ENCODE data around the gene NUPR1. TPM values are rescaled to one million over a fixed set of nuclear protein-coding genes. Genes with fewer than 3 reads are reported as not detected.
"Not testable (repeated sequence)": the region's sequence is repeated elsewhere in the genome, so short reads cannot be mapped to it uniquely, and the experiment has no call there.

The NUPR1 gene
- total RNA-seq, 2 experiments from 2014 or later, result not detected

DNA sequence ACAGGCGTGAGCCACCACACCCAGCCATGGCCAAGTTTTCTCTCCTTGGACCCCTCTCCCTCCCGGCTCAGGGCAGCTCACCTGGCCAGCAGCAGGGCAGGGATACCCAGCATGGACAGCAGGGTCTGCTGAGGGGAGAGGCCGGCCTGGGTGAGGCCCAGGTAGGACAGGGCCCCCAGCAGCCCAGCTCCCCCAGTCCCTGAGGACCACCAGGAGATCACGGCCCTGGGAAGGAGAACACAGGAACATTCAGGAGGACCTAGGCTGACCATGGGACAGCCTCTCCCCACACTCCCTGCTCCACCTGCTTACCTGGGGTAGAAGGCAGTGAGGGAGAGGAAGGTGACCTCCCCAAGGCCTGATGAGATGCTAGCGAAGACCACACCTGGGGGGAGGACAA lies 52.5 kb downstream of the NUPR1 start:
- no peak overlapping the region for H3K4me2 ChIP-seq (ENCODE audit: low read length)
- H3K79me2 ChIP-seq (ENCODE audit: insufficient read depth, low read depth, low read length), result peaks cover 7% of the 10 kb centered on the region; the same call in 1 of the 2 replicates
- no TSS peak for BruUV-seq (replicated peaks)
- H3K9me3 ChIP-seq (ENCODE audit: low read length), result no peaks in the 10 kb centered on the region
- no peaks in the 10 kb centered on the region for H3K9me2 ChIP-seq (ENCODE audit: insufficient read depth, low read length)
- no peaks in the 10 kb centered on the region for H4K20me1 ChIP-seq (ENCODE audit: insufficient read depth, low read length)
- TF ChIP-seq, protein P1, sequence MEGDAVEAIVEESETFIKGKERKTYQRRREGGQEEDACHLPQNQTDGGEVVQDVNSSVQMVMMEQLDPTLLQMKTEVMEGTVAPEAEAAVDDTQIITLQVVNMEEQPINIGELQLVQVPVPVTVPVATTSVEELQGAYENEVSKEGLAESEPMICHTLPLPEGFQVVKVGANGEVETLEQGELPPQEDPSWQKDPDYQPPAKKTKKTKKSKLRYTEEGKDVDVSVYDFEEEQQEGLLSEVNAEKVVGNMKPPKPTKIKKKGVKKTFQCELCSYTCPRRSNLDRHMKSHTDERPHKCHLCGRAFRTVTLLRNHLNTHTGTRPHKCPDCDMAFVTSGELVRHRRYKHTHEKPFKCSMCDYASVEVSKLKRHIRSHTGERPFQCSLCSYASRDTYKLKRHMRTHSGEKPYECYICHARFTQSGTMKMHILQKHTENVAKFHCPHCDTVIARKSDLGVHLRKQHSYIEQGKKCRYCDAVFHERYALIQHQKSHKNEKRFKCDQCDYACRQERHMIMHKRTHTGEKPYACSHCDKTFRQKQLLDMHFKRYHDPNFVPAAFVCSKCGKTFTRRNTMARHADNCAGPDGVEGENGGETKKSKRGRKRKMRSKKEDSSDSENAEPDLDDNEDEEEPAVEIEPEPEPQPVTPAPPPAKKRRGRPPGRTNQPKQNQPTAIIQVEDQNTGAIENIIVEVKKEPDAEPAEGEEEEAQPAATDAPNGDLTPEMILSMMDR (conservative IDR thresholded peaks at IDR 0.05; ENCODE audit: low read length), result no peak
- TF ChIP-seq EZH2phosphoT487 (IDR thresholded peaks at IDR 0.05; ENCODE audit: borderline replicate concordance, low read depth, low read length), result no peak
- ChIA-PET CTCF (ENCODE audit: unreplicated experiment) (no interaction called here), POLR2A (no interaction called here)
- H3K36me3 ChIP-seq (ENCODE audit: insufficient read depth, low read length), result peaks cover 37% of the 10 kb centered on the region
- DNase-seq (ENCODE audit: low spot score), result no peak
- H2AFZ ChIP-seq (ENCODE audit: low read length), result no peak overlapping the region
- intact Hi-C loops (cut with micrococcal nuclease; ENCODE audit: unreplicated experiment), result no loop called here
- no peak overlapping the region for H3K27ac ChIP-seq (ENCODE audit: low read depth, low read length, poor library complexity, severe bottlenecking)
- no peak overlapping the region for H3K4me3 ChIP-seq (ENCODE audit: low read depth, low read length, poor library complexity, severe bottlenecking)
- H3K4me1 ChIP-seq (ENCODE audit: insufficient read depth, low read length, poor library complexity, severe bottlenecking), result peaks cover 3% of the 10 kb centered on the region

DNA sequence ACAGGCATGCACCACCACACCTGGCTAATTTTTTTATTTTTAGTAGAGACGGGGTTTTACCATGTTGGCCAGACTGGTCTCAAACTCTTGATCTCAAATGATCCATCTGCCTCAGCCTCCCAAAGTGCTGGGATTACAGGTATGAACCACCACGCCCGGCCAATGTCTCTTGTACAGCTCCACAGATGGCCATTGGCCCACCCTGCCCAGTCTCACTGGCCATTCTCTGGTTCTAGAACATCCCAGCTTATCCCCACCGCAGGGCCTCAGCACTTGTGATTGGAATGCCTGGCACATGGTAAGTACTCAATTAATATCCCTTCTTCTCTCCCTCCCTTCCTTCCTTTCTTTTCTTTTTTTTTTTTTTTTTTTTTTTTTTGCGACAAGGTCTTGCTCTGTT lies 55.4 kb downstream of the NUPR1 start:
- H3K9me3 ChIP-seq (ENCODE audit: low read length); H3K9me2 ChIP-seq (ENCODE audit: insufficient read depth, low read length); H3K27ac ChIP-seq (ENCODE audit: low read depth, low read length, poor library complexity, severe bottlenecking); CTCF ChIA-PET (ENCODE audit: unreplicated experiment); DNase-seq (ENCODE audit: low spot score); H4K20me1 ChIP-seq (ENCODE audit: insufficient read depth, low read length); intact Hi-C loops (cut with micrococcal nuclease; ENCODE audit: unreplicated experiment); BruUV-seq (replicated peaks); H2AFZ ChIP-seq (ENCODE audit: low read length); H3K4me3 ChIP-seq (ENCODE audit: low read depth, low read length, poor library complexity, severe bottlenecking); H3K4me2 ChIP-seq (ENCODE audit: low read length); H3K79me2 ChIP-seq (ENCODE audit: insufficient read depth, low read depth, low read length); H3K4me1 ChIP-seq (ENCODE audit: insufficient read depth, low read length, poor library complexity, severe bottlenecking); POLR2A ChIA-PET: not testable (repeated sequence)
- H3K36me3 ChIP-seq (ENCODE audit: insufficient read depth, low read length), result peaks cover 45% of the 10 kb centered on the region

Other genes with a start within 250 kb of the NUPR1 start
- 0.22 and 0.46 TPM in 2 replicates for gene SBK1, start 246.4 kb downstream of the NUPR1 start, total RNA-seq (2014; rRNA removed; shearing (Covaris generic))
- 0.63 TPM in 2 replicates for gene SBK1, start 246.4 kb downstream of the NUPR1 start, total RNA-seq (2022)
- gene NPIPB6, start 175.5 kb downstream of the NUPR1 start, total RNA-seq (2014; rRNA removed; shearing (Covaris generic)), result 5.0 and 5.3 TPM in 2 replicates
- gene NPIPB6, start 175.5 kb downstream of the NUPR1 start, total RNA-seq (2022), result 12.1 and 16.1 TPM in 2 replicates
- 73.3 and 120 TPM in 2 replicates for gene EIF3CL, start 135.1 kb downstream of the NUPR1 start, total RNA-seq (2014; rRNA removed; shearing (Covaris generic))
- 71.1 and 139 TPM in 2 replicates for gene EIF3CL, start 135.1 kb downstream of the NUPR1 start, total RNA-seq (2022)
- 0.32 TPM in 1 of 2 replicates, not detected in the other for gene NPIPB7, start 66.6 kb downstream of the NUPR1 start, total RNA-seq (2014; rRNA removed; shearing (Covaris generic))
- gene NPIPB7, start 66.6 kb downstream of the NUPR1 start, total RNA-seq (2022), result 0.98 and 1.1 TPM in 2 replicates
- 29.7 and 45.5 TPM in 2 replicates for gene CLN3, start 46.9 kb downstream of the NUPR1 start, total RNA-seq (2014; rRNA removed; shearing (Covaris generic))
- 35.2 and 42.3 TPM in 2 replicates for gene CLN3, start 46.9 kb downstream of the NUPR1 start, total RNA-seq (2022)
- gene APOBR, start 44.3 kb downstream of the NUPR1 start, total RNA-seq (2014; rRNA removed; shearing (Covaris generic)), result 0.47 and 1.3 TPM in 2 replicates
- 2.5 and 3.4 TPM in 2 replicates for gene APOBR, start 44.3 kb downstream of the NUPR1 start, total RNA-seq (2022)
- not detected in 2 replicates for gene IL27, start 32.1 kb downstream of the NUPR1 start, total RNA-seq (2014; rRNA removed; shearing (Covaris generic))
- gene IL27, start 32.1 kb downstream of the NUPR1 start, total RNA-seq (2022), result not detected in 2 replicates
- 21.8 and 32.0 TPM in 2 replicates for gene SGF29, start 14.9 kb upstream of the NUPR1 start, total RNA-seq (2014; rRNA removed; shearing (Covaris generic))
- 22.6 and 33.1 TPM in 2 replicates for gene SGF29, start 14.9 kb upstream of the NUPR1 start, total RNA-seq (2022)
- 2.1 and 5.8 TPM in 2 replicates for gene SULT1A2, start 58.1 kb upstream of the NUPR1 start, total RNA-seq (2014; rRNA removed; shearing (Covaris generic))
- 3.0 and 3.7 TPM in 2 replicates for gene SULT1A2, start 58.1 kb upstream of the NUPR1 start, total RNA-seq (2022)
- gene SULT1A1, start 71.1 kb upstream of the NUPR1 start, total RNA-seq (2014; rRNA removed; shearing (Covaris generic)), result 36.1 and 41.0 TPM in 2 replicates
- 59.4 and 61.2 TPM in 2 replicates for gene SULT1A1, start 71.1 kb upstream of the NUPR1 start, total RNA-seq (2022)
- 0.50 TPM in 1 of 2 replicates, not detected in the other for gene NPIPB8, start 99.1 kb upstream of the NUPR1 start, total RNA-seq (2014; rRNA removed; shearing (Covaris generic))
- 1.6 and 2.7 TPM in 2 replicates for gene NPIPB8, start 99.1 kb upstream of the NUPR1 start, total RNA-seq (2022)
- 259 and 284 TPM in 2 replicates for gene EIF3C, start 172.5 kb upstream of the NUPR1 start, total RNA-seq (2014; rRNA removed; shearing (Covaris generic))
- 727 and 840 TPM in 2 replicates for gene EIF3C, start 172.5 kb upstream of the NUPR1 start, total RNA-seq (2022)
- 2.9 and 3.6 TPM in 2 replicates for gene NPIPB9, start 212.8 kb upstream of the NUPR1 start, total RNA-seq (2014; rRNA removed; shearing (Covaris generic))
- 7.1 and 10.7 TPM in 2 replicates for gene NPIPB9, start 212.8 kb upstream of the NUPR1 start, total RNA-seq (2022)